Body of pancreas (tissue), 4 donors: ENCODE data around the gene INTS11.

Source experiments
- POLR2A ChIP-seq, 3 donors: fragments of 450-650 bp; IDR thresholded peaks; one replicate each; pipeline ENCODE4 v1.6.1; 2016; ENCODE audit warnings: antibody characterized with exemption in 3 of 3, mild to moderate bottlenecking in 2 of 3
- TF ChIP-seq, protein P1 (sequence below), 7 experiments: fragments of 450-650 bp in 4 of 7; fragments of 200-600 bp in 3 of 7; sonication (generic) in 3 of 7; IDR thresholded peaks; one replicate each; pipeline ENCODE4 v1.5.1; 2016 to 2019; ENCODE audit warnings: antibody characterized with exemption in 7 of 7

GRCh38 chr1:1332774-1333480 lies 8.5 kb upstream of the INTS11 start:
- TF ChIP-seq, protein P1, sequence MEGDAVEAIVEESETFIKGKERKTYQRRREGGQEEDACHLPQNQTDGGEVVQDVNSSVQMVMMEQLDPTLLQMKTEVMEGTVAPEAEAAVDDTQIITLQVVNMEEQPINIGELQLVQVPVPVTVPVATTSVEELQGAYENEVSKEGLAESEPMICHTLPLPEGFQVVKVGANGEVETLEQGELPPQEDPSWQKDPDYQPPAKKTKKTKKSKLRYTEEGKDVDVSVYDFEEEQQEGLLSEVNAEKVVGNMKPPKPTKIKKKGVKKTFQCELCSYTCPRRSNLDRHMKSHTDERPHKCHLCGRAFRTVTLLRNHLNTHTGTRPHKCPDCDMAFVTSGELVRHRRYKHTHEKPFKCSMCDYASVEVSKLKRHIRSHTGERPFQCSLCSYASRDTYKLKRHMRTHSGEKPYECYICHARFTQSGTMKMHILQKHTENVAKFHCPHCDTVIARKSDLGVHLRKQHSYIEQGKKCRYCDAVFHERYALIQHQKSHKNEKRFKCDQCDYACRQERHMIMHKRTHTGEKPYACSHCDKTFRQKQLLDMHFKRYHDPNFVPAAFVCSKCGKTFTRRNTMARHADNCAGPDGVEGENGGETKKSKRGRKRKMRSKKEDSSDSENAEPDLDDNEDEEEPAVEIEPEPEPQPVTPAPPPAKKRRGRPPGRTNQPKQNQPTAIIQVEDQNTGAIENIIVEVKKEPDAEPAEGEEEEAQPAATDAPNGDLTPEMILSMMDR (IDR thresholded peaks at IDR 0.05): no peak
- no peak for TF ChIP-seq POLR2A (IDR thresholded peaks at IDR 0.05)
